Coronary artery (tissue), 2 donors: Measurements from ENCODE around the gene PARVA.

Experiments
- DNase-seq: peaks from one replicate; pipeline ENCODE4 v3.0.0-alpha.2; 2017; ENCODE audit warnings: low spot score
- H3K27ac ChIP-seq, 2 donors: fragments of 200-600 bp; sonication (generic); one replicate each; pipeline ENCODE4 v1.5.1; 2016 to 2019
- H3K4me3 ChIP-seq: fragments of 200-600 bp; sonication (generic); 2 replicates; pipeline ENCODE4 v1.5.1; 2016; ENCODE audit warnings: mild to moderate bottlenecking, moderate library complexity
- CTCF ChIP-seq: fragments of 200-600 bp; sonication (generic); IDR thresholded peaks from one replicate; pipeline ENCODE4 v1.5.1; 2019; ENCODE audit warnings: antibody characterized with exemption

PARVA gene

GRCh38 chr11:12539572-12539971 is 162.2 kb downstream of the PARVA start:
- peak overlapping the region in 1 of 2 donors; percentile 69 for H3K27ac ChIP-seq
- TF ChIP-seq CTCF, result no peak
- no peak overlapping the region for H3K4me3 ChIP-seq
- DNase-seq, result no peak

GRCh38 chr11:12540075-12540680 is 162.8 kb downstream of the PARVA start:
- no peak overlapping the region for H3K4me3 ChIP-seq
- H3K27ac ChIP-seq, result peak overlapping the region in 1 of 2 donors; percentile 69
- no peak for TF ChIP-seq CTCF
- DNase-seq, result no peak

GRCh38 chr11:12540913-12541582 is 163.7 kb downstream of the PARVA start:
- DNase-seq, result no peak
- TF ChIP-seq CTCF, result no peak
- Histone ChIP-seq H3K27ac (peak overlapping the region in 1 of 2 donors; percentile 69), H3K4me3 (no peak overlapping the region)

GRCh38 chr11:12541583-12542151 is 164.3 kb downstream of the PARVA start:
- Histone ChIP-seq H3K27ac (peak overlapping the region in 1 of 2 donors; percentile 69), H3K4me3 (no peak overlapping the region)
- DNase-seq, result no peak
- no peak for TF ChIP-seq CTCF

GRCh38 chr11:12542186-12542935 is 165.0 kb downstream of the PARVA start:
- DNase-seq, result no peak

More at GRCh38 chr11:12542186-12542935, 165.0 kb downstream of the PARVA start:
- Histone ChIP-seq H3K27ac (no peak overlapping the region), H3K4me3 (no peak overlapping the region)
- TF ChIP-seq CTCF, result no peak
